NCI-H2029 (cell line): ENCODE data around the gene TSC22D3.
"Not testable (repeated sequence)": the region's sequence is repeated elsewhere in the genome, so short reads cannot be mapped to it uniquely, and the experiment has no call there.

ENCODE experiments used
- DNase-seq: peaks from one replicate; lab custom pipeline; 2025; lab: John Stamatoyannopoulos, UW

TSC22D3 gene

DNA sequence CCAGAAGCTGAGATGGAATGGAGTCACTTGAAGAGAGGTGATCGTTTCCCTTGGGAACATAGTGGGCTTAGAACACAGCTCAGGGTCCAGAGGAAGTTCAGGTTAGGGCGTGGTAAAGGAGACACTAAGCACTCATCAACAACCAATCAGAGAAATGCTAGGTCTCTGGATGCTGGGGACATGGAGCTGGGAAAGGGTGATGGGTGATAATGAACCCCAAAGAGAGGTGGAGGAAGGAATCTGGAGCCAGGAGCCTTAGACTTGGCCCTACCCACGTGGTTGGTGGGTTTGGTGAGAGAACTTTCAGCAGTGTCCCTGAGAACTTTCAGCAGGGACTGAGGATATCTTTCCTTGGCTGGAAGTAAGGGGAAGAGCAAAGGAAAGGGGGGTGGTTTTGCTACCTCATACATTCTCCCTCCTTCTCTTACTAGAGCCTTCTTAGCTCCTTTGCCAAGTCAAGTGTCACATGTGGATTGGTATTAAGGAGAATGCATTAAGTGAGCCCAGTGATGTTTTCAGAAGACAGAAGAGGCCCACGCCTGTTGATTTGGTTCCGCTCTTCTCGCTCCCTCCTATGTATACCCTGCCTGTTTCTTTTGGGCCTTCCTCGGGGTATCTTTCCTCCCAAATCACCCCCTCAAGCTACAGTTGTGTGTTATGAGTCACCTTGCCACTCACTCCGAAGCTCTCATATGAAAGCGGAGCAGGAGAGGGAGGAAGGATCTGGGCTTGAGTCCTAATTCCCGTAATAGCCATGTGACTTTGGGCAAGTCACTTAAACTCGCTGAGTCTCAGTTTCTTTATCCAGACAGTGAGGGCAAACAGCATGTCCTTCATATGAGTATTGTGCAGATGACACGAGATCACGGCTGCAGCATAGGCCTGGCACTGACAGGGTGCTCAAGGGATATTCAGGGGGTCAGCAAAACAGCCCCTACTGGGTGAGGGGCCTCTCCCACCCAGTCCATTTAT is 63.1 kb downstream of the TSC22D3 start:
- DNase-seq = no peak

DNA sequence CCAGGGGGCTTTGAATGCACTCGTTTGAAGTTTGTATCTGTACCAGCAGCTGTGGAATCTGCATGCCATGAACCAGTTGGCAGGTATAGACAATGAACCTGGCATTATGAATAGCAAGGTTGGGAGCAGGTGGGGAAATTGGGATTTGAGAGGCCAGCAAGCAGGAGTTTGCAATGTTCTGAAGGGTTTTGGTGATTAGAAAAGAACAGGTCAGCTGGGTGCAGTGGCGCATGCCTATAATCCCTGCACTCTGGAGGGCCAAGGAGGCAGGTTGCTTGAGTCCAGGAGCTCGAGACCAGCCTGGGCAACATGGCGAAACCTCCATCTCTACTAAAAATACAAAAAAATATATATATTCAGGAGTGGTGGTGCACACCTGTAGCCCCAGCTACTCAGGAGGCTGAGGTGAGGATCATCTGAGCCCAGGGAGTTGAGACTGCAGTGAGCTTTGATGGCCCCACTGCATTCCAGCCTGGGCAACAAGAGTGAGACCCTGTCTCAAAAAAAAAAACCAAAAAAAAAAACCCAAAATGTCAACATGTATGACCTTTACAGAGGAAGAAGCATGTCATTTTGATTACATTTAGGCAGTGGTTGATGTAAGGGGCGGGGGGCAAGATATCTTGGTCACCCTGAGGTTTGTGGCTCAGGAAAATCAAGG is 63.9 kb downstream of the TSC22D3 start:
- DNase-seq = no peak

DNA sequence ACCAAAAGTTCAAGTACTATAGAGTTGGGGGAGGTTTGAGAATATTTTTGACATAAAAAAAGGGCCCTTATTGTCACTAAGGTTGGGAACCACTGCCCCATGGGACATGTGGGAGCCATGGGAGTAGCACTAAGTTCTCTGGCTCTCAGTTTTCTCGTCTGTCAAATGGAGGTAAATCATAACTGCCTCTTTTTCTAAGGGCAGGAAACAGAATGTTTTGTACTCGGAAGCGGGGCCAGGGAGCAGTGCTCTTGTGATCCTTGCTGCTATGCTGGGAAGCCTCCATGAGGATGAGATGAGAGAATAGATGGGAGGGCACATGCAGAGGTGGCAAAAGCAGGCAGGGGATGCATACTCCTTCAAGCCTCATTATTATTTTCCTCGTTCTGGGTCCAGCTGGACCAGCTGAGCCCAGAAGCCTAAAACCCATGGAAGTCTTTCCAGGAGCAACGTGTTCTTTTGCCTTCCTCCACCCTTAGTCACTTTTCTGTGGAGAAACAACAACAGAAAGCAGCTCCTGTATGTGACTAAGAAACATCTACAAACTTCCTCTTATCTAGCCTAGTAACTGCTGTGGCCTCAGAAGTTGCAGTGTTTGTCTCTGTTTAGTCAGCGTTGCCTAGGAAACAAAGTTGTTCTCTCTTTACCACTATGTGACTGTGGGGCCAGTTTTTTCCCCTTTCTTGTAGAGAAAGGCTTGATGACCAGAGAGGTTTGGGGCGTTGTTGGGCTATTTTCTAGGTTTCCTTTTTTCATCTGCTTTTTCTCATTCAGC is 64.8 kb downstream of the TSC22D3 start:
- DNase-seq = no peak

DNA sequence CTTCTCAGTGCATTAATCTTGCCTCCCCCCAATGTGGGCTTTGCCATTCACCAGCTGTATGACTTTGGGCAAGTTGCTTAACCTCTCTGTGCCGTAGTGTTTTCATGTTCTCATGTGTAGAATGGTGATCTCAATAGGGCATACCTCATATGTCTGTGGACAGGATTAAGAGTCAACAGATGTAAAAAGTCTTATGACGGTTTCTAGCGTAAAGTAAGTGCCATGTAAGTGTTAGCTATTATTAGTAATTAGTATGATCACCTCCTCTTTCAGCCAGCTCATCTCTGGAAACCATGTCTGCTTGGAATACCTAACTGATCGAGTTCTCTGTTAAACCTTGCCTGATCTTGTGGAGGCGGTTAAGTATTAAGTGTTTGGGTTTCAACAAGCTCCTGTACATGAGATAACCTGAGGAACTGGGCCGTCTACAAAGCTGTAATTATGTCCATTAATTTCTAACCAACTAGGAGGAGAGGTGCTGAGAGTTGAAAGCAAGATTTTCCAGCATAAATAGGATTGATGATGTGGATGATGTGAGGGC is 66.3 kb downstream of the TSC22D3 start:
- DNase-seq = no peak

DNA sequence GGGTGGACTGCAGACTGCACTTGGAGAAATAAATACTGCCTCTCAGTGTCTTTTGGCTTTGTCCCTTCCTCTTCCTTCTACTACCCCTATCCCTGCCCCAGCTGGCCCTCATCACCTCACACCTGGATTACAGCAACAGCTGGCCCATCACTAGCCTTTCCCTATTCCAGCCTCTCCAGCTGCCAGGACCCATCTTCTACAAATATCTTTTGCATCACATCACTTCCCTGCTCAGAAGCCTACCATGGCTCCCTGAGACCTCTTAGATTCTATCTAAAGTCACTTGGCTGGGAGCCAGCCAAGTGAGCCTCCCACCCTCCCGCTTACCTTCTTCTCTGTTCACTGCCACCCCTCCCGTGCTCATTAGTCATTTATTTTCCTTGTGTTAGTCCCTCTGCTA is 66.8 kb downstream of the TSC22D3 start:
- DNase-seq = no peak

DNA sequence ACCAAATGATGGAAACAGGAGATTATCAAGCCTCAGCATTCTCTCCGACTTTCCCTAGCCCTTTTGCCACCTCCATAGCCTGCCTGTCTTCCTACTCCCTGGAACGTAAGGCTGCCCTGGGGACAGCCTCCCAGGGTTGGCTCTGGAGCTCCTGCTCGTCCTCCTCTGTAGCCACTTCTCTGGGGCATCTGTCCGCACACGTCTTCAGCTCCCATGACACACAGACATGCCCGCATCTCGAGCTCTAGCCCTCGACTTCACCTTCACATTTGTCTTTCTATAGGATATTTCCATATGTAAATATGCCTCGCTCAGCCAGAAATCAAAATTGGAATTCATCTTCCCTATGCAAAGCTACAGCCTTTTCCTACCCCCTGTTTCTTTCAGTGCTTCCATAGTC is 67.7 kb downstream of the TSC22D3 start:
- no peak for DNase-seq

DNA sequence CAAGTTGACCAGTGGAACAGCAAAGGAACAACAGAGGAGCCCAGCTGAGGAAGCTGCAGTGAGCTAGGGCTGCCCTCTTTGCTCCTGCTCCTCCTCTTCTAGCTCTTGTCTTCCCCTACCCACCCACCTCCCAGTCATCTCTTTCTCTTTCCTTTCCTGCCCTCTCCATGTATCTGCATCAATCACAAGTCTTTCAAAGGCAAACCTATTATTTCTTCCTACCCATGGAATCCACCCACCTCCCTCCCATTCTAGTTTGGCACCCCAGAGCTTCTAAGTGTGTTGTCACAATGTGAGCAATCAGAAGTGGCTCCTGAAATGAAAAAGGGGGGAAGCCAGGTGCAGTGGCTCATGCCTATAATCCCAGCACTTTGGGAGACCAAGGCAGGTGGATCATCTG is 69.3 kb downstream of the TSC22D3 start:
- no peak for DNase-seq

DNA sequence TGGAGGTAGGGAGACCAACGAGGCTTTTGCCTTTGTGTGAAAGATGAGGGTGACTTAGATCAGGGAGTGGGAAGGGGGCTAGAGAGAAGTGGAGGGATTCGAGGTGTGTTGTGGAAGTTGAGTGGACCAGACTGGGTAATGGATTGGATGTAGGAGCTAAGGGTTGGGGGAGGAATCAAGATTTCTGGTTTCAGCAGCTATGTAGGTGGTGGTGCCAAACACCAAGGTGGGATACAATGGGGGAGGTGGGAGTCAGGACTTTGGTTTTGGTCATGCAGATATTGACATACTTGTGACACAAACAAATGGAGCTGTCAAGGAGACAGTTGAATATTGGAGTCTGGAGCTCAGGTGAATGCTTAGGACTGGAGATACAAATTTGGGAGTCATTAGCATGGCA is 71.0 kb downstream of the TSC22D3 start:
- DNase-seq = no peak

DNA sequence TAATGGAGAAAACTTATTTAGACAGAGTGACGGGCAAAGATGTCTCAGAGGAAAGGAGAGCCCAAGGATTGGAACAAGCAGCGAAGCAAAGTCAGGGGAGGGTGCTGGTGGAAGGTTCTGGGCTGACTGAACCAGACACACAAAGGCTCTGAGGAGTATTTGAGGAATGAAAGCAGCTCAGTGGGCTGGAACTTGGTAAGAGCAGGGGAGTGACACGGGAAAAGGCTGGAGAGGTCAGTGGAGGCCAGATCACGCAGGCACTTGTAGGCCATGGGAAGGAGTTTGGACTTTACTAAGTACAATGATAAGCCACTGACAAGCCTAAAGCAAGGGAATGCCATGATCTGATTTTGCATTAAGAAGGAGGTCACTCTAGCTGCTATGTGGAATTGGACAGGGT is 71.4 kb downstream of the TSC22D3 start:
- DNase-seq = no peak

DNA sequence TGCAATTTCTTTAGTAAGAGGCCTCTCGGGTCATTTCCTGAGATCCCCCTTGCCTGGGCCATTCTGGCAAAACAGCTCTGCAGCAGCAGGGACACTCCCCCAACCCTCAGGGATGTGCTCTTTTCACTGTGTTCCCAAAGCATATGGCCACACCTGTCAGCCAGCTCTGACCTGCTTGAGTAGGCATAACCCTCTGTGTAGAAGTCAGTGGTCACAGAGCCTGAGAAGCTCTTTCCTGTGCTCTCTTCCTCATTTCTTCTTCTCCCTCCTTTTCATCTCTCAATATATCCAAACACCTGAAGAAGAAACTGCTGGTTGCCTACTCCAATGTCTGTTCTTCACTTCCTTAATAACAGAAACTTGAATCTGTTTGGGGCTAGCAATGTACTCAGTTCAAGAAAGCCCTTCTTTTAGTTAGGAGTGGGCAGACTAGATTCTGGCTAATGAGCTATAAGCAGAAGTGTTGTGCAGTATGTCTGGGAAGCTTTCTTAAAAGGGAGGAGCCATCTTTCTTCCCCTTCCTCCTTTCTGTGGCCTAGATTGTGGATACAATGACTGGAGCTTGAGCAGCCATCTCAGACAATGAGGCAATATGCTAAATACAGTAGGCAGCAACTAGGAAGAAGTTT is 74.0 kb downstream of the TSC22D3 start:
- no peak for DNase-seq

DNA sequence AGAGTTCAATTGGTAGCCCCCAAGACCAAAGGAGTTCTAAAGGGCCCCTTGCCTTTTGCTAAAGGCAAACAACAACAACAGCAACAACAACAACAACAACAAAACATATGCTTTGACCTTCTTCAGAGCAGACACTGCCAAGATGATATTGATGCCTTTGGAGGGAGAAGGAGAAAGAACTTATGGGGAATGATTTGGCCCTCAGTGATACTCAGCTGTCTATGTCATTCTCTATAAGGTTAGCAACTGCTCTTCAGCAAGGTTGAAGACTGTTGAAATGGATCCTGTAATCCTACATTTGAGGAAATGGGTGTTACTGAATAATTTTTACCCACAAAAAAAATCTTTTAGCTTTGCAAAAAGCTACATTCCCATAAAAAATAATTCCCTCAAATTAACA is 74.8 kb downstream of the TSC22D3 start:
- DNase-seq = no peak

DNA sequence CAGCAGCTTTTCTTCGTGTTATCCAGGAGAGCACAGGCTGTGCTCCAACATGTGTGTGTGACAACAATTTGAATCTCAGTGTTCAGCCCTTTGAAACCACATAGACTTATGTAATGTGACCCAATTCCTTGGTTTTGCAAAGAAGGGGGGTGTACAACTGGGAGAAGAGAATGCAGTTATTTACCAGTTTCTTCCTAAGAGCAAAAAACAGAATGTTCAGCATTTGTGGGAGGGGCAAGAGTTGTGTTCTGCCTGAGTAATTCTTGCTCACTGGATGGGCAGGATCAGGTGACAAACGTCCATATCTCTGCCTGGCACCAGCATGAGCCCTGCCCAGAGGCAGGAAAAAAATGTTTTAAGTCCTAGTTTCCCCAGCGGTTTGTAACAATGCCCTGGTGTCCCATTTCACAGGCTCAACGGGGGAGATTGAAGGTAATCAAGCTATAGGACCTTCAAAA is 75.2 kb downstream of the TSC22D3 start:
- DNase-seq = no peak

DNA sequence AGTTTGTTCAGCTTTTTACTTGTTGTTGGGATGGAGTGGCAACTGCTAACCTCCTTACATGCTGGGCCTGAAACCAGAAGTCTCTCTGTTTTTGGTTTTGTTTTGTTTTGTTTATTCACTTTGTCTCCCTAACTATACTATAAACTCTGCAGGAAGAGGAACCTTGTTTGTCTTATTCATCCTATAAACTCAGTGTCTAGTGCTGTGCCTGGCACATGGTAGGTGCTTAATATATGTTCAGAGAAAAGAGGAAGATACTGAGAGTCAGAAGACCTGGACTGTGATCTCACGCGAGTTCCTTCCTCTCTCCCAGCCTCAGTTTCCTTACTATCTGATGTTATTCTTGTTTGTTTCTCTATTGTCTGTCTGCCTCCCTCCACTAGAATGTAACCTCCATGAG is 76.0 kb downstream of the TSC22D3 start:
- no peak for DNase-seq

DNA sequence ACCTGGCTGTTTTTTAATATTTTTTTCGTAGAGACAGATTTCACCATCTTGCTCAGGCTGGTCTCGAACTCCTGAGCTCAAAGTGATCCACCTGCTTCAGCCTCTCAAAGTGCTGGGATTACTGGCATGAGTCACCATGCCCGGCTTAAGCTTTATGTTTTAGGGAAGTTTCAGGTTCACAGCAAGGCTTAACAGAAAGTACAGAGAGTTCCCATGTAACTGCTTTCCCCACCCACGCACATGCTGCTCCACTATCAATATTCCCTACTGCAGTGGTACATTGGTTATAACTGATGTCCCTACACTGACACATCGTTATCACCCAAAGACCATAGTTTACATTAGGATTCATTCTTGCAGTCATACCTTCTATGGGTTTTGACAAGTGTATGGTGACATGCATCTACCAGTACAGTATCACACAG is 84.6 kb downstream of the TSC22D3 start:
- no peak for DNase-seq

DNA sequence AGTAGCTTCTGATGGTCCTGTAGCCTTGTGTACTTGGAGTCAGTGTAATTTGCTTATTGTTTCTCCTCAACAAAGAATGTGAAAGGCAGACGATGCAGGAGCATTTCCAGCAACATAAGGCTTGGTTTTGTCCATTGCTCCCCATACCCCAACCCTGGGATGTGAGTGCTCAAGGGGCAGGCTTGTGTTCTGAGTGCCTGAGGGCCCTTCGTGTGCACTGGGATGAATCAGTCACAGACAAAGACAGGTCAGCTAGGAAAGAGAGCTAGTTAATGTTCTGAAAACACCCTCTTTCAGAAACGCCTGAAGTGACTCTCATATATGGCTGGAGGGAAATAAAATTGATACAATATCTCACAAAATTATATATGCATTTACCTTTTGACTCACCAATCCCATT is 88.1 kb downstream of the TSC22D3 start:
- no peak for DNase-seq

DNA sequence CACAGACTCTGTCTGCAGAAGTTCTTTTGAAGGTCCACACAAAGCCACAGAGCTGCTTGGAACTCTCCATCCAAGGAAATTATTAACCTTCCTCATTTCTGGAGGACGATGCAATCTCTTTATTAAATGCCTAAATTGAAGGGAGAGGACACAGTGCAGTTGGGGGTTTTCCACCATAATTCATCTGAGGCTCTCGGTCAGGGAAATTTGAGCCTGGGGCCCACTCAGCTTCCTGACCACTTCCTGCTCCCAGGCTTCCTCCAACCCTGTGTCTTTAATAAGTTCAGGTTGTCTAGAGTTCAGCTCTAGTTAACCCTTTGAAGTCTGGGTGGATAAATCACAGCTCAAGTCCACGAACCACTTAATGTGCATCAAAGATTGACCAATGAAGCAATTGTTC is 88.8 kb downstream of the TSC22D3 start:
- no peak for DNase-seq

DNA sequence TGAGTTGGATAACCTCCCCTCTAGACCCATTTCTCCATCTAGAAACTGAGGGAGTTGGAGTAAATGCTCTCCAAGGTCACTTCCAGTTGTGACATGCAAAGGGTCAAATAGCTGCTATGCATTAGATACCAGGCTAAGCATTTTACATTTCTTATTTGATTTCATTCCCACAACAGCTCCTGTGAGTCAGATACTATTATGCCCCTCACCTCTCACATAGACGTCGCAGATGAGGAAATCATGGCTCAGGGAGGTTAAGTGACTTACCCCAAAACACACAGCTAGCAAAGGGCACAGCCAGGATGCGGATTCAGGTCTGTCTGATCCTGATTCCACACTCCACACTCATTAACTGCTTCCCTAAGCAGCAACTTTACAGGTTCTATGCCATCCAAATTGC is 89.6 kb downstream of the TSC22D3 start:
- DNase-seq = no peak

DNA sequence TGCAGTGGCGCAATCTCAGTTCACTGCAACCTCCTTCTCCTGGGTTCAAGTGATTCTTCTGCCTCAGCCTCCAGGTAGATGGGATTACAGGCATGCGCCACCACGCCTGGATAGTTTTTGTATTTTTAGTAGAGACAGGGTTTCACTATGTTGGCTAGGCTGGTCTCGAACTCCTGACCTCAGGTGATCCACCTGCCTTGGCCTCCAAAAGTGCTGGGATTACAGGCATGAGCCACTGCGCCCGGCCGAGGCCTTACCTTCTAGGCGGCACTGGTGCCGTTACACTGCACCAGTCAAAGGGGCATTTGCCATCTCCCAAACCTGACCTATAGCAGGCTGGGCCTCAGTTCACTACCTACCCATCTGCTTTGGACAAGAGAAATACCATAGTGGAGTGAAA is 90.0 kb downstream of the TSC22D3 start:
- not testable (repeated sequence) for DNase-seq

DNA sequence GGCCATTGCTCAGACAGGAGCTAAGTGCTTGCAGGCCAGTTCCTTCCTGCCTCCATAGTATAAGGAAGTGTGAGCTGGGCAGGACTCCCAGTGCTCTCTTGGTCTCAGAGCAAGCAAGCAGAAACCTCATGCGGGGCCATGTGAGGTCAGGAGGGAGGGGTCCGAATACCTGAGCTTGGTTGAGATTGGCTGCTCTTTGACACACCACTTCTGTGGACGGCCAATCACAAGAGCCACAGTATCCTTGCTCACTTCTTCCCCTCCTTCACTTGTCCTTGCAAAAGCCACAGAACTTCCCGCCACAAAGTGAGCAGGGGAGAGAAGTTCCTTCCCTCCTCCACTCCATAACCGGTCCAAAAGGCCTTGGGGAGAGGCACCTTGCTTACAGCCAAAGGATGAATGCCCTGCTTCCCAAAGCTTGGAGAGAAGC is 90.6 kb downstream of the TSC22D3 start:
- DNase-seq = no peak

DNA sequence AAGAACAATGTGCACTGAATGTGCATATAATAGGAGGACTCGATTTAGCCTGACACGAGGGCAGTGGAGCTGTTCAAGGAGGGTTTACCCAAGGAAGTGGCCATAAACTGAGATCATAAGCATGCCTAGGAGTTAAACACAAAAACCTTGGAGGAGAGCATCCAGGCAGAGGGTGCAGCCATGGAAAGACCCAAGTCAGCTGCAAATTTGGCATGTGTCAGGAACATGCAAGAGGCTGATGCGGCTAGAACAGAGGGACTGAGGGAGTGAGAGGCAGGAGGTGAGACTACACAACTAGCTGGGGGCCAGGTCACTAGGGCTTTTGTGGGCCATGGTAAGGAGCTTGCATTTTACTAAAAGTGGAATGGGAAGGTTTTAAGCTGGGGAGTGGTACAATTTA is 91.7 kb downstream of the TSC22D3 start:
- no peak for DNase-seq

DNA sequence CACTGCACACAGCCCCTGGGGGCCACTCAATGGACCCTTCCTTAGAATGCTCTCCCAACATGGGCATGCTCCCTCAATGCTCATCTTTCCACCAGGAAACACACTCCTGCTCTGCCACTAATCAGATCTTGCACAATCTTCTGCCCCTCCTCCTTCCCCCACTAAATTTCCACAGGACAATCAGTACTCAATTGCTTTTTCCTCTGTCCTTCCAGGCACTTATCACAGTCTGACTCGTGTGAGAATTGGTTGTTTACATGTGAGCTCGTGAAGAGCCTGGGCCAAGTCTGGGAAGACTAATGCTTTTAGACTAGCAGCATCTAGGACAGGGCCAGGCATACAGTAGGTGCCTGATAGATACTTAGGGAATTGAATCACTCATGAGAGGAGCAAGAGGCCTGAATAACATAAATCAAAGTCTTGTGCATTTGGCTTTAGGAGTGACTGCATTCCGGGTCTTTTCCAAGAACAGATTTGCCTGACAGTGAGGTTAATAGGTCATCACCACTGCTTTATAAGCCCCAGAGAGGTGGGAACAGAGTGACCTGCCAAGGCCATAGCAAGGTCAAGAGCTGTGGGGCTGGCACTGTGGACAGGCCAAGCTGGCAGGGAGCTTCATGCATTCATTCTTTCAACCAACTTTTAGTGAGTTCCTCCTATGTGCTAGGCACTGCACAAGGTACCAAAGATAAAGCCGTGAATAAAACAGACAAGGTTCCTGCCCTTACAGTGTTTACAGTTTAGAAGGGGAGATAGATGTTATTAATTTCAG is 92.3 kb downstream of the TSC22D3 start:
- no peak for DNase-seq
